Measurements from ENCODE around the gene MINK1.
A peak's percentile ranks its signal among the peaks of the same experiment; 100 is the strongest.

The MINK1 gene

GRCh38 chr17:4938069-4938491 is 104.9 kb downstream of the MINK1 start:
- no peak overlapping the region for H3K27ac ChIP-seq (replicated peaks)
- H3K27me3 ChIP-seq (ENCODE audit: insufficient read depth, poor library complexity, severe bottlenecking), result no peaks in the 10 kb centered on the region
- TF ChIP-seq POLR2AphosphoS5 (IDR thresholded peaks at IDR 0.05; ENCODE audit: low read depth) (no peak), SPI1 (IDR thresholded peaks at IDR 0.05; ENCODE audit: borderline replicate concordance, low read depth) (no peak), CTCF (IDR thresholded peaks at IDR 0.05; ENCODE audit: insufficient read depth, low read length) (no peak), GABPA (IDR thresholded peaks at IDR 0.05; ENCODE audit: low read depth) (no peak)
- TF ChIP-seq, protein P1, sequence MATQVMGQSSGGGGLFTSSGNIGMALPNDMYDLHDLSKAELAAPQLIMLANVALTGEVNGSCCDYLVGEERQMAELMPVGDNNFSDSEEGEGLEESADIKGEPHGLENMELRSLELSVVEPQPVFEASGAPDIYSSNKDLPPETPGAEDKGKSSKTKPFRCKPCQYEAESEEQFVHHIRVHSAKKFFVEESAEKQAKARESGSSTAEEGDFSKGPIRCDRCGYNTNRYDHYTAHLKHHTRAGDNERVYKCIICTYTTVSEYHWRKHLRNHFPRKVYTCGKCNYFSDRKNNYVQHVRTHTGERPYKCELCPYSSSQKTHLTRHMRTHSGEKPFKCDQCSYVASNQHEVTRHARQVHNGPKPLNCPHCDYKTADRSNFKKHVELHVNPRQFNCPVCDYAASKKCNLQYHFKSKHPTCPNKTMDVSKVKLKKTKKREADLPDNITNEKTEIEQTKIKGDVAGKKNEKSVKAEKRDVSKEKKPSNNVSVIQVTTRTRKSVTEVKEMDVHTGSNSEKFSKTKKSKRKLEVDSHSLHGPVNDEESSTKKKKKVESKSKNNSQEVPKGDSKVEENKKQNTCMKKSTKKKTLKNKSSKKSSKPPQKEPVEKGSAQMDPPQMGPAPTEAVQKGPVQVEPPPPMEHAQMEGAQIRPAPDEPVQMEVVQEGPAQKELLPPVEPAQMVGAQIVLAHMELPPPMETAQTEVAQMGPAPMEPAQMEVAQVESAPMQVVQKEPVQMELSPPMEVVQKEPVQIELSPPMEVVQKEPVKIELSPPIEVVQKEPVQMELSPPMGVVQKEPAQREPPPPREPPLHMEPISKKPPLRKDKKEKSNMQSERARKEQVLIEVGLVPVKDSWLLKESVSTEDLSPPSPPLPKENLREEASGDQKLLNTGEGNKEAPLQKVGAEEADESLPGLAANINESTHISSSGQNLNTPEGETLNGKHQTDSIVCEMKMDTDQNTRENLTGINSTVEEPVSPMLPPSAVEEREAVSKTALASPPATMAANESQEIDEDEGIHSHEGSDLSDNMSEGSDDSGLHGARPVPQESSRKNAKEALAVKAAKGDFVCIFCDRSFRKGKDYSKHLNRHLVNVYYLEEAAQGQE (IDR thresholded peaks at IDR 0.05; ENCODE audit: insufficient replicate concordance, low read depth), result no peak
- no peak for DNase-seq (ENCODE audit: low read depth in 1 of 2, low spot score in 1 of 2)
- no peak overlapping the region for H3K4me3 ChIP-seq (replicated peaks; ENCODE audit: insufficient read depth, low read length)

- H3K4me3 ChIP-seq (replicated peaks; ENCODE audit: insufficient read depth, low read length), result peak overlapping the region; percentile 55
- no peak for DNase-seq (ENCODE audit: low read depth in 1 of 2, low spot score in 1 of 2)
- H3K27ac ChIP-seq (replicated peaks), result peak overlapping the region; percentile 86
- H3K27me3 ChIP-seq (ENCODE audit: insufficient read depth, poor library complexity, severe bottlenecking), result no peaks in the 10 kb centered on the region
- no peak for TF ChIP-seq GABPA (IDR thresholded peaks at IDR 0.05; ENCODE audit: low read depth)
- no peak for TF ChIP-seq CTCF (IDR thresholded peaks at IDR 0.05; ENCODE audit: insufficient read depth, low read length)
Measured at GRCh38 chr17:4938688-4939545, 105.8 kb downstream of the MINK1 start.

- DNase-seq (ENCODE audit: low read depth in 1 of 2, low spot score in 1 of 2), result peak in 1 of 2 experiments; percentile 11
- peak overlapping the region; percentile 86 for H3K27ac ChIP-seq (replicated peaks)
- H3K4me3 ChIP-seq (replicated peaks; ENCODE audit: insufficient read depth, low read length), result peak overlapping the region; percentile 55
- TF ChIP-seq GABPA (IDR thresholded peaks at IDR 0.05; ENCODE audit: low read depth), result no peak
- no peak for TF ChIP-seq CTCF (IDR thresholded peaks at IDR 0.05; ENCODE audit: insufficient read depth, low read length)
- TF ChIP-seq, protein P1 (IDR thresholded peaks at IDR 0.05; ENCODE audit: insufficient replicate concordance, low read depth), result no peak
- TF ChIP-seq POLR2AphosphoS5 (IDR thresholded peaks at IDR 0.05; ENCODE audit: low read depth), result no peak
- no peak for TF ChIP-seq SPI1 (IDR thresholded peaks at IDR 0.05; ENCODE audit: borderline replicate concordance, low read depth)
- no peaks in the 10 kb centered on the region for H3K27me3 ChIP-seq (ENCODE audit: insufficient read depth, poor library complexity, severe bottlenecking)
Measured at GRCh38 chr17:4939546-4939795, 106.3 kb downstream of the MINK1 start.
